NCI-H2171 treated with DMSO at 0.1 percent for 48 hours (cell line): ENCODE results near the gene PIP4K2A.
"Not testable (repeated sequence)": the region's sequence is repeated elsewhere in the genome, so short reads cannot be mapped to it uniquely, and the experiment has no call there.

Experiments
- DNase-seq: peaks from one replicate; lab custom pipeline; 2025; lab: John Stamatoyannopoulos, UW

Gene PIP4K2A

GRCh38 chr10:22714479-22715289, at the start of gene PIP4K2A:
Gene PIP4K2A, minus strand, starts transcription at chr10:22714578. Its CDS starts 252 bp downstream, at chr10:22714326.
- DNase-seq, result peak; percentile 3

- DNase-seq, result no peak
Measured at GRCh38 chr10:22761569-22762220, 47.3 kb upstream of the PIP4K2A start.

DNA sequence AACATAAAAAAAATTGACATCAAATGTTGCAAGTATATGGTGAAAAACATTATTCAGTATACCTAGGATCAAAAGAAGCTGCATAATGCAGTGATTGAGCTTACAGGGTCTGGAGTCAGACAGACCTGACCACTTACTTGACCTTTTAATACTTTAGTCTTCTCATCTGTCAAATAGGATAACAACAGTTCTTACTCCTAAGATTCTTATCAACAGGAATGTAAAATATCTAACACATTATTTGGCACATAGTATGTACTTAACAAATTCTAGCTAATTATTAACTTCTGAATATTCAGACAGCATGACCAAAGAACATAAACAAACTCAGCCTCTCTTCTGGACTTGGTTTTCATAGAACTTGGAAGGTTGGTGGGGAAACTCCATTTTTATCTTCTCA, 45.6 kb upstream of the PIP4K2A start:
- no peak for DNase-seq

DNA sequence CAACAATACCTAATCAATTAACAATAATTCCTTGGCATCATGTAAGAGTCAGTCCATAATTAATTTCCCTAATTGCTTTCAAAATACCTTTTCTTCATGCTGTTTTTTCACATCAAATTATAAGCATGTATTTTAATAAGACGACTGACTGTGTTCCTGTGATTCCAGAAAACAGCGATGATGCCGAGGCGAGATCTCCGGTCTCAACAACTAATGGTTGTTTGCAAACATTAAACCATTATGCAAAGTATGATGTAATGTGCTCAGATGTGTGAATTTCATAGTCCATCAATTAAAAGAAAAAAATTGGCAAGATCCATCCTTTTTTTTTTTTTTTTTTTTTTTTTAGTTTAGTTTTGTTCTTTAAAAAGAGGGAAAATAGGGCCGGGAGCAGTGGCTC, 44.5 kb upstream of the PIP4K2A start:
- DNase-seq, result no peak

DNA sequence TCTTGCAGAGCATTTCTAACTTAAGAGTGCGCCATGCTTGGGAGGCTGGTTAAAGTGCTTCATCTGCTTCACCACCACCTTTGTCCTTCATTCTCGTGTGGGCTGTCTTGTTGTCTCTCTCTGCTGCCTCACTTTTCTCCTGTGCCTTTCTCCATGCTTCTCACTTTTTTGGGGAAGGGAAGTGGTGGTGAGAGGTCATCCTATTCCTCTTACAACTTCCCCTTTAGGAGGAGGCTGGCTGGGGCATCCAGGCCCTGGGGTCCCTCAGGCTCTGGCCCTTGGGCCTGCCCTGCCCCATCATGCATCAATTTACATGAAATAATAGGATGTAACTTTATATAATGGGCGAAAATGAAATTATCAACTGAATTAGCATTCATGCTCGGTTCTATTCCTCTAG, 39.9 kb upstream of the PIP4K2A start:
- no peak for DNase-seq

- DNase-seq, result no peak
Measured at GRCh38 chr10:22753786-22754185, 39.4 kb upstream of the PIP4K2A start.

DNA sequence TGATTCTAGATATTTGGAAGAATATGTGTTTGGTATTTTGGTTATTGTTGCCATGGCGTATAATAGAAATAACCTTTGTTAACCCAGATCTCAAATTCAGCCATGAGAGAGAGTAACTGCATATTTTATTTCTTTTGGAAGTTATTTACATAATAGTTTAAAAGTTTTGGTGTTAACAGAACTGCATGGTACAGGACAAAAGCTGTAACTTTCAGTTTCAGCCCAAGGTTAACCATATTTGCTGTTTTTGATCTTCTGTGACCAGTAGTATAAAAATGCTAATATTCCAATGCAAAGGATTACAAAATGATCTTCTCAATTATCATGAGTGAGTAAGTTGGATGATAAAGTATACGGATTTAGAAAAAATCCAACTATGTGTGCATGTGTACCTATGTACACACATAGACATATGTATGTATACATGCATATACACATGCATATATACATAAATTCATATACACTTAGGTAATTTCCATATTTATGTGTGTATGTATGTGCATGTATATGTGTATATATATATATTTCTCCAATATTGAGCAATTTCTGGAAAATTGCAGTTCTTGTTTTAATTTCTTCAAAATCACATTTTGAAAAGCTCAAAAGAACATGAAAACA, 38.0 kb upstream of the PIP4K2A start:
- no peak for DNase-seq

- DNase-seq, result no peak
Measured at GRCh38 chr10:22750131-22750530, 35.8 kb upstream of the PIP4K2A start.

DNA sequence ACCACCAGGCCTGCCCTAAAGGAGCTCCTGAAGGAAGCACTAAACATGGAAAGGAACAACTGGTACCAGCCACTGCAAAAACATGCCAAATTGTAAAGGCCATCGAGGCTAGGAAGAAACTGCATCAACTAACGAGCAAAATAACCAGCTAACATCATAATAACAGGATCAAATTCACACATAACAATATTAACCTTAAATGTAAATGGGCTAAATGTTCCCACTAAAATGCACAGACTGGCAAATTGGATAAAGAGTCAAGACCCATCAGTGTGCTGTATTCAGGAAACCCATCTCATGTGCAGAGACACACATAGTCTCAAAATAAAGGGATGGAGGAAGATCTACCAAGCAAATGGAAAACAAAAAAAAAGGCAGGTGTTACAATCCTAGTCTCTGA, 30.5 kb upstream of the PIP4K2A start:
- not testable (repeated sequence) for DNase-seq

DNA sequence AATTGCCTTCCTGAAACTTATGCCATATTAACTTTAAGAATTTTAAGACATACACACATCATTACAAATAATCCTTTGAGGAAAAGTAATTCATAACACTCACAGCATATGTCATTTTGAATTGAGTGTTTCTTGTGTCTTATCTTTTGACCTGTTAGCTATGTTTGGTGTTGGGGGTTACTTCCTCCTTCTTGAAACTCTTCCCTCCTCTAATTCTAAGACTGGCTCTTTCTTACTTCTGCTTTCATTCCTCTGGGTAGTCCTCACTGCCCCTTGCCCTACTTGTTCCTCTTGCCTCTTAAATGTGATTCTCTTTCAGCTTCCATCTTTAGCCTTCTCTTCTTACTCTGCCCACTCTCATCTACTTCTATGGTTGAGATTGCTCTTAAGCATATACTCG, 28.3 kb upstream of the PIP4K2A start:
- DNase-seq, result no peak

GRCh38 chr10:22741631-22742030, 27.3 kb upstream of the PIP4K2A start:
- DNase-seq, result not testable (repeated sequence)

DNA sequence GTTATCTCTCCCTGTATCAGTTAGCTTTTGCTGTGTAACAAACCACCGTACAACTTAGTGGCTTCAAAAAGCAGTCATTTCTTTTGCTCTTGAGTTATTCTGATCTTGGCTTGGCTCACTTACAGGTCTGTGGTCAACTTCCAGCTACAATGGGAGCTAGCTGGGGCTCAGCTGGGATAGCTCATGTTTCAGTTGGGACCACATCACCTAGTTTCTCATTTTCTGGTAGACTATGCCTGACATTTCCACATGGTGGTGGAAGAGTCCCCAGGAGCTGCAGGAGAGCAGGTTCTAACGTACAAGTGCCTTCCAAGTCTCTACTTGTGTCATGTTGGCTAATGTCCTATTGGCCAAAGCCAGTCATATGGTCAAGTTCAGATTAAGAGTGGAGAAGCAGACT, 25.8 kb upstream of the PIP4K2A start:
- DNase-seq, result no peak

DNA sequence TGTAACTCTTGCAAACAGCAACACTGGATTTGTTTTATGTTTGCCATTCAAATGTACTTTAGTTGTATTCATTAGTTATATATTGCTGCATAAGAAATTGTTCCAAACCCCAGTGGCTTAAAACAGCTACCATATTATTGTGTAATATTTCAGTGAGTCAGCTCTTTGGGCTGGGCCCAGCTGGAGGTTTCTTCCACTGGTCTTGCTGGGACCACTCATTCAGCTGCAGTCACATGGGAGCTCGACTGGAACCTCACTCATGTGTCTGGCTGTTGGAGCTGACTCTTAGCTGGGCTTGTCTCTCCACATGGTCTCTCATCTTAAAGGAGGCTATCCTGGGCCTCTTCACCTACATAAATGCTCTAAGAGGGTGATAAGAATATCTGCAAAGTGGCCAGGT, 23.2 kb upstream of the PIP4K2A start:
- DNase-seq, result no peak

GRCh38 chr10:22736134-22736533, 21.8 kb upstream of the PIP4K2A start:
- DNase-seq, result no peak

GRCh38 chr10:22733992-22734391, 19.6 kb upstream of the PIP4K2A start:
- DNase-seq, result no peak

DNA sequence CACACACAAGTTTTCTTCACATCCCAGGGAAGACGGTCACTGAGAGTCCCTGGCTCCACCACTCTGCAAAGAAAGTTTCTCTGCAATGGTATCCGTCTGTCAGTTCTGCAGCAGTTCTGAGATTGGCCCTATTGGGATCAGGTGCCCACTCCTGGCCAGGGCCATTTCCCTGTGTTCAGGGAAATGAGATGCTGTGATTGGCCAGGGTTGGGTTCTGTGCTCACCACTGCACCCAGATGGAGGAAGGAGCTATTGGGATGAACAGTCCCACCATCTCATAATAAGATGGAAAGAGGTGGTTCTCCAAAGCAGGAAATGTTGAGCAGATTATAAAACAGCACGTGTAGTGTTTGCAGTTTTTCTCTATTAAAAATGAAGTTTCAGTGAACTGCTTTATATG, 13.3 kb upstream of the PIP4K2A start:
- DNase-seq, result no peak

DNA sequence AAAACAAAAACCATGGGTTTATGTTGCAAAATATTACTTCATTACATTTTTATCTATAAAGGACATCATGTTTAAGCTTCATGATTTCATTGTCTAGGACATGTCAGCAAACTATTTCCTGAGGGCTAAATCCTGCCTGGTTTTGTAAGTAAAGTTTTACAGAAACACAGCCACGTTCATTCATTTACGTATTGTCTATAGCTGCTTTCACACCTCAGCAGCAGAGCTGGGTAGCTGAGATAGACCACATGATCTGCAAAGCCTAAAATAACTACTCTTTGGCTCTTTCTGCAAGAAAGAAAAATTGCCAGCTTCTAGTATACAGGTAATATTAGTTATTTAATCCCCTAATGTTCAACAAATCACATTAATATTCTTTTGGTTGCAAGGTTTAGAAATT, 12.7 kb upstream of the PIP4K2A start:
- DNase-seq, result no peak

GRCh38 chr10:22724773-22725172, 10.4 kb upstream of the PIP4K2A start:
- no peak for DNase-seq

- no peak for DNase-seq
Measured at GRCh38 chr10:22723783-22724182, 9.4 kb upstream of the PIP4K2A start.

DNA sequence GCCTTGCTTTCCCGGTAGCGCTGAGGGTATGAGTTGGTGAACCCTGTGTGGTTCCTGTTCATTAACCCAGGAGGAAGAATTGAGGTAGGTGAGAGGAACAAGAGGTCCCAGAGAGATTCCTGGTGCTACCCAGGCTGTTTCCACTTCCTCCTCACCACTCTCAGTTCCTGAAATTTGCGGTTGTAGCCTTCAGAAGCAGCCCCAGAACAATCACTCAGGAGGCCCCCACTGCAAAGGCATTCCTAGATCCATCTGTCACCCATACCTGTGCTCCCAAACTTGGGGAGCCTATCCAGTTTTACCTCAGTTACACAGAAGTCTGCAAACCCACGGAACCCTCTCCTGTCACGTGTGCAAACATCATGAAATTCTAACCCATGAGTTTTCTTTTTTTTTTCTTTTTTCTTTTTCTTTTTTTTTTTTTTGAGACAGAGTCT, 9.0 kb upstream of the PIP4K2A start:
- DNase-seq, result no peak

DNA sequence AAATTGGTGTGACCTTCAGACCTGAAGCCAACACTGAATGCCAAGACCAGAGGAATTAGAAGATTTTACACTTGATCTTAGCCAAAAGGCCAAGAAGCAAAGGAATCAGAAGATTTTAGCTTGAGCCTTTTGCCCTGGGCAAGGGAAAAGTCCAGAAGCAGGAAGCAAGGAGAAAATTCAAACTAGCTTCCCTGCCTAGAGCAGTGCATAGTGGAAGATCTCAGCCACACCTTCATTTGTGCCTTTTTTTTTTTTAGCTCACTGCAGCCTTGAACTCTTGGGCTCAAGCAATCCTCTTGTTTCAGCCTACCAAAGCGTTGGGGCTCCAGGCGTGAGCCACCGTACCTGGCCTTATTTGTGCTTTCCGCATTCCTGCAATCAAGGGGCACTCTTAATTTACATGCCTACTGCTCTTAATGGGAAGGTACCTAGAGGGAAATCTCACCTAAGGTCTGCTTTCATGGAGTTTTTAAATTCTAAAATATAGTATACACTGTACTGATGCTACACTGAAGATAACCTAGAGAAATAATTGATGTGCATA, 8.3 kb upstream of the PIP4K2A start:
- DNase-seq, result no peak

- no peak for DNase-seq
Measured at GRCh38 chr10:22720667-22721066, 6.3 kb upstream of the PIP4K2A start.
